T-helper 1 cell treated with Interleukin-12 subunit alpha and Interleukin-12 subunit beta and Interleukin-4 antibody, amounts not matched to agents 30 μg/mL and 1 μg/mL, for 36 hours (primary cell): ENCODE data around the gene RNF168.
"Not testable (repeated sequence)": the region's sequence is repeated elsewhere in the genome, so short reads cannot be mapped to it uniquely, and the experiment has no call there.

Source experiments
- H3K27ac Mint-ChIP-seq: one replicate; pipeline ENCODE4 v1.8.0; 2021; ENCODE audit warnings: mild to moderate bottlenecking, mixed read lengths
- H3K27me3 Mint-ChIP-seq: one replicate; pipeline ENCODE4 v1.8.0; 2021; ENCODE audit warnings: low read depth, mixed read lengths
- H3K36me3 Mint-ChIP-seq: one replicate; pipeline ENCODE4 v1.8.0; 2021; ENCODE audit warnings: low read depth, mixed read lengths
- H3K4me1 Mint-ChIP-seq: one replicate; pipeline ENCODE4 v1.8.0; 2021; ENCODE audit warnings: low read depth, mixed read lengths
- H3K4me3 Mint-ChIP-seq: one replicate; pipeline ENCODE4 v1.8.0; 2021; ENCODE audit warnings: mild to moderate bottlenecking, moderate library complexity, mixed read lengths
- H3K9me3 Mint-ChIP-seq: one replicate; pipeline ENCODE4 v1.8.0; 2021; ENCODE audit warnings: mixed read lengths

Gene RNF168

GRCh38 chr3:196502775-196503195, 783 bp downstream of the RNF168 start:
- no peaks in the 10 kb centered on the region for H3K27me3 Mint-ChIP-seq
- H3K4me3 Mint-ChIP-seq = peak overlapping the region; percentile 96
- H3K36me3 Mint-ChIP-seq = peaks cover 34% of the 10 kb centered on the region
- peak overlapping the region; percentile 93 for H3K27ac Mint-ChIP-seq
- peaks cover 25% of the 10 kb centered on the region for H3K4me1 Mint-ChIP-seq
- peaks cover 9% of the 10 kb centered on the region for H3K9me3 Mint-ChIP-seq

- Mint-ChIP-seq H3K4me3 (peak overlapping the region; percentile 96), H3K27me3 (no peaks in the 10 kb centered on the region), H3K9me3 (peaks cover 4% of the 10 kb centered on the region), H3K36me3 (peaks cover 35% of the 10 kb centered on the region), H3K4me1 (peaks cover 28% of the 10 kb centered on the region), H3K27ac (peak overlapping the region; percentile 70)
Observed at GRCh38 chr3:196501316-196502044, 2.1 kb downstream of the RNF168 start.

GRCh38 chr3:196499807-196500524, 3.6 kb downstream of the RNF168 start:
- Mint-ChIP-seq H3K4me1 (peaks cover 30% of the 10 kb centered on the region), H3K36me3 (peaks cover 45% of the 10 kb centered on the region), H3K9me3 (no peaks in the 10 kb centered on the region), H3K27ac (peak overlapping the region; percentile 9), H3K4me3 (peak overlapping the region; percentile 96), H3K27me3 (no peaks in the 10 kb centered on the region)

GRCh38 chr3:196499061-196499460, 4.5 kb downstream of the RNF168 start:
- H3K36me3 Mint-ChIP-seq = peaks cover 46% of the 10 kb centered on the region
- no peak overlapping the region for H3K27ac Mint-ChIP-seq
- H3K27me3 Mint-ChIP-seq = no peaks in the 10 kb centered on the region
- no peaks in the 10 kb centered on the region for H3K9me3 Mint-ChIP-seq
- peak overlapping the region; percentile 58 for H3K4me3 Mint-ChIP-seq
- H3K4me1 Mint-ChIP-seq = peaks cover 29% of the 10 kb centered on the region

GRCh38 chr3:196498297-196498696, 5.3 kb downstream of the RNF168 start:
- Mint-ChIP-seq H3K27ac (no peak overlapping the region), H3K4me1 (peaks cover 29% of the 10 kb centered on the region), H3K4me3 (no peak overlapping the region)

GRCh38 chr3:196496183-196496582, 7.4 kb downstream of the RNF168 start:
- Mint-ChIP-seq H3K36me3 (peaks cover 42% of the 10 kb centered on the region), H3K9me3 (no peaks in the 10 kb centered on the region), H3K4me3 (no peak overlapping the region), H3K4me1 (peaks cover 31% of the 10 kb centered on the region), H3K27ac (no peak overlapping the region), H3K27me3 (no peaks in the 10 kb centered on the region)

More at GRCh38 chr3:196498297-196498696, 5.3 kb downstream of the RNF168 start:
- Mint-ChIP-seq H3K36me3 (peaks cover 46% of the 10 kb centered on the region), H3K27me3 (no peaks in the 10 kb centered on the region), H3K9me3 (no peaks in the 10 kb centered on the region)

- Mint-ChIP-seq H3K4me1 (peaks cover 17% of the 10 kb centered on the region), H3K4me3 (no peak overlapping the region), H3K36me3 (peaks cover 21% of the 10 kb centered on the region), H3K27me3 (no peaks in the 10 kb centered on the region), H3K9me3 (no peaks in the 10 kb centered on the region), H3K27ac (no peak overlapping the region)
Observed at GRCh38 chr3:196493292-196493691, 10.3 kb downstream of the RNF168 start.

- peaks cover 23% of the 10 kb centered on the region for H3K36me3 Mint-ChIP-seq
- no peak overlapping the region for H3K4me3 Mint-ChIP-seq
- H3K4me1 Mint-ChIP-seq = peaks cover 14% of the 10 kb centered on the region
- no peak overlapping the region for H3K27ac Mint-ChIP-seq
- no peaks in the 10 kb centered on the region for H3K27me3 Mint-ChIP-seq
- H3K9me3 Mint-ChIP-seq = no peaks in the 10 kb centered on the region
Observed at GRCh38 chr3:196492080-196492479, 11.5 kb downstream of the RNF168 start.

GRCh38 chr3:196489747-196490146, 13.8 kb downstream of the RNF168 start:
- Mint-ChIP-seq H3K4me3 (no peak overlapping the region), H3K4me1 (peaks cover 9% of the 10 kb centered on the region), H3K36me3 (peaks cover 18% of the 10 kb centered on the region), H3K27ac (no peak overlapping the region), H3K9me3 (no peaks in the 10 kb centered on the region), H3K27me3 (no peaks in the 10 kb centered on the region)

GRCh38 chr3:196486263-196486662, 17.3 kb downstream of the RNF168 start:
- no peaks in the 10 kb centered on the region for H3K27me3 Mint-ChIP-seq
- peaks cover 26% of the 10 kb centered on the region for H3K36me3 Mint-ChIP-seq
- H3K9me3 Mint-ChIP-seq = no peaks in the 10 kb centered on the region
- peak overlapping the region; percentile 41 for H3K27ac Mint-ChIP-seq
- H3K4me1 Mint-ChIP-seq = peaks cover 4% of the 10 kb centered on the region
- no peak overlapping the region for H3K4me3 Mint-ChIP-seq

GRCh38 chr3:196477678-196478077, 25.9 kb downstream of the RNF168 start:
- Mint-ChIP-seq H3K4me3 (no peak overlapping the region), H3K27ac (no peak overlapping the region), H3K27me3 (no peaks in the 10 kb centered on the region), H3K36me3 (peaks cover 27% of the 10 kb centered on the region), H3K9me3 (no peaks in the 10 kb centered on the region), H3K4me1 (no peaks in the 10 kb centered on the region)

GRCh38 chr3:196472286-196472685, 31.3 kb downstream of the RNF168 start:
- peaks cover 9% of the 10 kb centered on the region for H3K4me1 Mint-ChIP-seq
- peaks cover 31% of the 10 kb centered on the region for H3K36me3 Mint-ChIP-seq
- no peaks in the 10 kb centered on the region for H3K9me3 Mint-ChIP-seq
- no peak overlapping the region for H3K27ac Mint-ChIP-seq
- H3K4me3 Mint-ChIP-seq = no peak overlapping the region
- H3K27me3 Mint-ChIP-seq = no peaks in the 10 kb centered on the region

GRCh38 chr3:196471551-196471950, 32.0 kb downstream of the RNF168 start:
- Mint-ChIP-seq H3K36me3 (peaks cover 30% of the 10 kb centered on the region), H3K4me3 (no peak overlapping the region), H3K4me1 (peaks cover 9% of the 10 kb centered on the region), H3K27ac (no peak overlapping the region), H3K27me3 (no peaks in the 10 kb centered on the region), H3K9me3 (no peaks in the 10 kb centered on the region)

GRCh38 chr3:196470182-196470581, 33.4 kb downstream of the RNF168 start:
- not testable (repeated sequence) for H3K9me3 Mint-ChIP-seq, H3K27ac Mint-ChIP-seq, H3K27me3 Mint-ChIP-seq, H3K4me3 Mint-ChIP-seq, H3K4me1 Mint-ChIP-seq
- peaks cover 30% of the 10 kb centered on the region for H3K36me3 Mint-ChIP-seq

- H3K27me3 Mint-ChIP-seq = no peaks in the 10 kb centered on the region
- H3K36me3 Mint-ChIP-seq = peaks cover 18% of the 10 kb centered on the region
- H3K4me1 Mint-ChIP-seq = peaks cover 3% of the 10 kb centered on the region
- H3K9me3 Mint-ChIP-seq = peaks cover 8% of the 10 kb centered on the region
- H3K27ac Mint-ChIP-seq = no peak overlapping the region
- no peak overlapping the region for H3K4me3 Mint-ChIP-seq
Observed at GRCh38 chr3:196463804-196464203, 39.8 kb downstream of the RNF168 start.
